HepG2 (cell line): ENCODE data around the gene CHID1. TPM values are rescaled to one million over a fixed set of nuclear protein-coding genes. Genes with fewer than 3 reads are reported as not detected.

Source experiments
- ATAC-seq: fragments of 200-7000 bp; cut with Tn5 transposase; 3 replicates; pipeline ENCODE4 v1.9.1; 2020; ENCODE audit warnings: mild to moderate bottlenecking, moderate library complexity
- BruUV-seq: library from RNA; stranded (reverse); fragments of 400-500 nt; replicated peaks from 2 replicates; lab custom pipeline; 2021; lab: Mats Ljungman, UMichigan
- CTCF ChIA-PET: fragments of 300-600 bp; formaldehyde crosslinking; extraction: SDS; loops from one replicate; lab custom pipeline; 2021; ENCODE audit warnings: low total read pairs, inconsistent platforms, low intra/inter-chr PET ratio; lab: Yijun Ruan, JAX
- POLR2A ChIA-PET: fragments of 350-600 bp; sonication (Branson Sonifier 250); formaldehyde crosslinking; loops from one replicate; lab custom pipeline; 2020; ENCODE audit warnings: antibody characterized with exemption, inconsistent platforms; lab: Yijun Ruan, JAX
- DNase-seq: peaks from one replicate; pipeline ENCODE4 v3.0.0-alpha.2; 2015; ENCODE audit warnings: low spot score
- FAIRE-seq: peaks from 3 replicates; lab custom pipeline; 2011; peaks lifted over from hg19 to GRCh38; lab: Jason Lieb, UNC
- H2AFZ ChIP-seq: one replicate; pipeline ENCODE4 v1.6.1; 2011; ENCODE audit warnings: low read length, inconsistent platforms
- H3K27ac ChIP-seq: fragments of 300-600 bp; 3 replicates; pipeline ENCODE4 v1.8.0; 2011; ENCODE audit warnings: mixed run types, mild to moderate bottlenecking, mixed read lengths, low read length, inconsistent platforms; ENCODE audit not compliant: insufficient read depth; ENCODE audit errors: extremely low read length
- H3K27me3 ChIP-seq, 2 experiments: fragments of 200-600 bp in 1 of 2; 2 replicates in 1 of 2; 3 replicates in 1 of 2; pipeline versions ENCODE4 v1.6.0 to v1.8.0; 2011; ENCODE audit warnings: low read length in 2 of 2, mild to moderate bottlenecking in 2 of 2, moderate library complexity in 2 of 2, inconsistent platforms in 1 of 2; ENCODE audit not compliant: insufficient read depth in 2 of 2, control insufficient read depth in 1 of 2
- H3K36me3 ChIP-seq, 2 experiments: fragments of 200-600 bp in 1 of 2; replicated peaks in 1 of 2; 2 replicates in 1 of 2; 3 replicates in 1 of 2; pipeline versions ENCODE4 v1.5.1 to v1.8.0; 2011; ENCODE audit warnings: low read length in 2 of 2, inconsistent platforms in 1 of 2; ENCODE audit not compliant: insufficient read depth in 2 of 2, control insufficient read depth in 1 of 2
- H3K4me1 ChIP-seq: 2 replicates; pipeline ENCODE4 v1.5.1; 2012; ENCODE audit warnings: low read length, inconsistent platforms; ENCODE audit not compliant: insufficient read depth
- H3K4me2 ChIP-seq: 2 replicates; pipeline ENCODE4 v1.6.0; 2011; ENCODE audit warnings: low read depth, low read length, inconsistent platforms
- H3K4me3 ChIP-seq, 3 experiments: fragments of 200-600 bp in 1 of 3; sonication (generic), shearing (Covaris generic) in 1 of 3; replicated peaks in 1 of 3; 2 replicates each; pipeline ENCODE4 v1.5.1; 2011 to 2016; ENCODE audit warnings: low read length in 3 of 3, inconsistent platforms in 2 of 3, low read depth in 2 of 3, mild to moderate bottlenecking in 2 of 3, control low read depth in 1 of 3, mixed read lengths in 1 of 3; ENCODE audit not compliant: insufficient read depth in 1 of 3
- H3K79me2 ChIP-seq: one replicate; pipeline ENCODE4 v1.6.1; 2011; ENCODE audit warnings: low read length, inconsistent platforms; ENCODE audit not compliant: insufficient read depth
- H3K9ac ChIP-seq: 2 replicates; pipeline ENCODE4 v1.6.0; 2011; ENCODE audit warnings: mild to moderate bottlenecking, low read depth, low read length, inconsistent platforms; ENCODE audit not compliant: insufficient read depth
- H3K9me3 ChIP-seq: 2 replicates; pipeline ENCODE4 v1.5.1; 2012; ENCODE audit warnings: mild to moderate bottlenecking, low read length
- H4K20me1 ChIP-seq: 2 replicates; pipeline ENCODE4 v1.6.0; 2011; ENCODE audit warnings: inconsistent platforms, mild to moderate bottlenecking, low read length, moderate library complexity; ENCODE audit not compliant: insufficient read depth
- BCL6 ChIP-seq: IDR thresholded peaks from 2 replicates; pipeline ENCODE4 v1.6.1; 2016; ENCODE audit warnings: missing genetic modification reagents, missing compliant biosample characterization
- CHCHD3 ChIP-seq: sonication (generic); formaldehyde crosslinking; IDR thresholded peaks from 2 replicates; pipeline ENCODE4 v1.8.0; 2022; ENCODE audit warnings: mild to moderate bottlenecking, missing genetic modification reagents, moderate library complexity
- KDM5B ChIP-seq: sonication (generic); formaldehyde crosslinking; IDR thresholded peaks from 2 replicates; pipeline ENCODE4 v1.4.0; 2020; ENCODE audit warnings: missing genetic modification reagents, mild to moderate bottlenecking, borderline replicate concordance
- MBNL3 ChIP-seq: fragments of 250-450 bp; sonication (Bioruptor Pico); conservative IDR thresholded peaks from 2 replicates; pipeline ENCODE4 v1.8.0; 2022; ENCODE audit warnings: mild to moderate bottlenecking, inconsistent platforms
- MLLT10 ChIP-seq: sonication (generic); formaldehyde crosslinking; IDR thresholded peaks from 2 replicates; pipeline ENCODE4 v1.4.0; 2020; ENCODE audit warnings: missing genetic modification reagents
- MTA1 ChIP-seq: sonication (generic); formaldehyde crosslinking; IDR thresholded peaks from 2 replicates; pipeline ENCODE4 v1.4.0; 2020; ENCODE audit warnings: missing genetic modification reagents, mild to moderate bottlenecking, borderline replicate concordance
- NR1H2 ChIP-seq: sonication (generic); formaldehyde crosslinking; IDR thresholded peaks from 2 replicates; pipeline ENCODE4 v1.8.1; 2022; ENCODE audit warnings: low read depth, missing genetic modification reagents, borderline replicate concordance
- PAX8 ChIP-seq: sonication (generic); formaldehyde crosslinking; IDR thresholded peaks from 2 replicates; pipeline ENCODE4 v1.8.0; 2022; ENCODE audit warnings: mild to moderate bottlenecking, missing genetic modification reagents, borderline replicate concordance
- POLR2A ChIP-seq, 2 experiments: IDR thresholded peaks; 2 replicates each; pipeline ENCODE4 v1.6.1; 2011; ENCODE audit warnings: low read depth in 2 of 2, low read length in 2 of 2, mild to moderate bottlenecking in 1 of 2, moderate library complexity in 1 of 2; ENCODE audit not compliant: insufficient read depth in 1 of 2
- RAD51 ChIP-seq: fragments of 450-650 bp; IDR thresholded peaks from 2 replicates; pipeline ENCODE4 v1.6.1; 2016; ENCODE audit warnings: borderline replicate concordance
- RBFOX2 ChIP-seq: fragments of 200-400 bp; formaldehyde crosslinking; IDR thresholded peaks from 2 replicates; pipeline ENCODE4 v1.6.1; 2017; ENCODE audit warnings: low read depth, mild to moderate bottlenecking, low read length
- RORA ChIP-seq: sonication (generic); formaldehyde crosslinking; IDR thresholded peaks from 2 replicates; pipeline ENCODE4 v1.5.0; 2020; ENCODE audit warnings: mild to moderate bottlenecking, missing genetic modification reagents, moderate library complexity
- XRCC5 ChIP-seq: fragments of 200-400 bp; formaldehyde crosslinking; optimal IDR thresholded peaks from 2 replicates; pipeline ENCODE3; 2017; ENCODE audit warnings: mild to moderate bottlenecking, low read length
- ZFP62 ChIP-seq: sonication (generic); formaldehyde crosslinking; IDR thresholded peaks from 2 replicates; pipeline ENCODE4 v1.4.0; 2020; ENCODE audit warnings: missing genetic modification reagents
- ZMYM3 ChIP-seq: sonication (generic); formaldehyde crosslinking; IDR thresholded peaks from 2 replicates; pipeline ENCODE4 v1.5.1; 2020; ENCODE audit warnings: mild to moderate bottlenecking, missing genetic modification reagents
- ZNF101 ChIP-seq: sonication (generic); formaldehyde crosslinking; IDR thresholded peaks from 2 replicates; pipeline ENCODE4 v1.4.0; 2020; ENCODE audit warnings: mild to moderate bottlenecking, low read depth, missing genetic modification reagents, borderline replicate concordance
- ZNF367 ChIP-seq: sonication (generic); formaldehyde crosslinking; IDR thresholded peaks from 2 replicates; pipeline ENCODE4 v1.4.0; 2020; ENCODE audit warnings: missing genetic modification reagents, borderline replicate concordance
- ZNF512 ChIP-seq: sonication (generic); formaldehyde crosslinking; IDR thresholded peaks from 2 replicates; pipeline ENCODE4 v1.4.0; 2020; ENCODE audit warnings: mild to moderate bottlenecking, missing genetic modification reagents
- ZNF724P ChIP-seq: sonication (generic); formaldehyde crosslinking; IDR thresholded peaks from 2 replicates; pipeline ENCODE4 v1.8.0; 2022; ENCODE audit warnings: missing genetic modification reagents, borderline replicate concordance
- WGBS: methylation state at CpG from one replicate; pipeline ENCODE4 v1.1.6; 2017; ENCODE audit warnings: low lambda C conversion rate; 5-methylcytosine and 5-hydroxymethylcytosine counted together
- in situ Hi-C: cut with HindIII; loops from 2 replicates; pipeline ENCODE4 v1.10.0; 2017; ENCODE audit warnings: low pct_unique_long_range_greater_than_20kb; ENCODE audit not compliant: extremely low pct_ligation_motif_present
- intact Hi-C: fragments of 100-400 bp; cut with micrococcal nuclease; formaldehyde crosslinking; loops from one replicate; pipeline ENCODE4 v1.10.0; 2022; ENCODE audit not compliant: unreplicated experiment
- polyA plus RNA-seq, 8 experiments: library from polyadenylated mRNA; depleted of rRNA in 3 of 8; stranded (reverse) in 7 of 8; unstranded in 1 of 8; fragments of >200 nt; fragmentation: Illumina TruSeq in 4 of 8; extraction: Trizol in 4 of 8; gene quantifications; 2 replicates each; pipeline versions ENCODE4 v1.2.1 to v1.2.3, GENCODE V29; 2011 to 2016; ENCODE audit warnings: low read depth in 4 of 8, missing spikeins in 1 of 8, mixed read lengths in 1 of 8; ENCODE audit not compliant: insufficient read depth in 1 of 8
- total RNA-seq, 5 experiments: library from RNA; depleted of rRNA; stranded (reverse); fragments of >200 nt; fragmentation: Illumina TruSeq; extraction: Trizol; gene quantifications; 2 replicates each; pipeline ENCODE4 v1.2.3, GENCODE V29; 2016; ENCODE audit warnings: low read depth in 1 of 5
- TF ChIP-seq, protein P1 (sequence below): sonication (generic); formaldehyde crosslinking; IDR thresholded peaks from 2 replicates; pipeline ENCODE4 v1.5.1; 2020; ENCODE audit warnings: missing genetic modification reagents, mild to moderate bottlenecking, borderline replicate concordance

CHID1 gene
- total and polyA plus RNA-seq, 2 of the 13 experiments (the other 11 are each of a cell fraction or from before 2014, with no cell fraction given), result 65.1 to 93.6 TPM

DNA sequence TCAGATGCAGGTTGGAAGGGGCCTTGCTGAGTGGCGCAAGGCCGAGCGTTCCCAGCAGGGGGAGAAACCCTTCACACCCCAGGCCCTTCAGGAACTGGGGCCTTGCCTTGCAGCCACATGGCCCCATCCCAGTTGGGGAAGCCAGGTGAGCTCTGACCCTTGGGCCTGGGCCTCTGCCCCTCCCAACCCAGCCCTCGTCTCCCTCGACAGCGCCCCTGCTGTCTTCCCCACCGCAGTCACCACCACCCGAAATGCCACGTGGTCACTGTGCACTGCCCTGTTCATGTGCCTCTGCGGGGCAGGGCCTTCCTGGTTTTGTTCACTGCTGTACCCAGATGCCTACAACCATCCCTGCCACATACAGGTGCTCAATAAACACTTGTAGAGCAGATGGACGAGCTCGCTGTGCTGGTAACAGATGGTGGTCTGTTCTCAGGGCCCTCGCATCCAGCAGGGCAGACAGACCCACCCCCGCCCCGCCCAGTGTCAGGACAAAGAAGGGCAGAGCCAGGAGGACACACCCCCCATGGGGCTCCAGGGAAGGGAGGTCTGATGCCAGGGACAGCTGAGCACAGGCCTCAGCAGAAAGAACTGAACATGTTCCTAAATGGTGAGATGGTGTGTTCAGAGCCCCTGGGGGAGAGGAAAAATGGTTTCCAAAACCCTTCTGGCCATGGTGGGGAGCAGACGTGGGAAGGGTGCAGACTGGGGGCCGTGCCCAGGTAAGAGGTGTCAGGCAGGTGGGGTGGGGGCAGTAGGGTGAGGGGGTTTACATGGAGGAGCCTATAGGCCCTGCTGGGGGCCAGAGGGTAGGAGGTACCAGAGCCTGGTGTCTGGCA, 72.0 kb downstream of the CHID1 start (continued):
- TF ChIP-seq PAX8 (CRISPR knock-in tag), result no peak
- TF ChIP-seq XRCC5, result peak; percentile 79
- no peak for TF ChIP-seq RAD51
- no peak for TF ChIP-seq ZNF724P
- no peak for TF ChIP-seq MBNL3 (CRISPR knock-in tag)
- no peak for TF ChIP-seq ZNF512
- TF ChIP-seq BCL6 (CRISPR knock-in tag), result peak; percentile 49
- TF ChIP-seq ZMYM3 (CRISPR knock-in tag), result peak; percentile 64; the same call in 1 of the 2 replicates
- TF ChIP-seq MLLT10 (CRISPR knock-in tag), result no peak
- TF ChIP-seq ZFP62, result no peak
- no peak for TF ChIP-seq MTA1 (CRISPR knock-in tag)
- no peak for TF ChIP-seq RORA
- no peak for TF ChIP-seq CHCHD3 (CRISPR knock-in tag)

DNA sequence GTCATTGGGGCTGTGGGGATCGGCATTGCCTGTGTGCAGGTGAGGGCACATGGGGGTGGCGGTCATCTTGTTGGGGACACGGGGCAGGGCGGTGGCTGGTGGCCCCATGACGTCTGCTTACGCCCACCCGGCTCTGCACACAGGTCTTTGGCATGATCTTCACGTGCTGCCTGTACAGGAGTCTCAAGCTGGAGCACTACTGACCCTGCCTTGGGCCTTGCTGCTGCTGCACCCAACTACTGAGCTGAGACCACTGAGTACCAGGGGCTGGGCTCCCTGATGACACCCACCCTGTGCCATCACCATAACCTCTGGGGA, 72.7 kb downstream of the CHID1 start:
- intact Hi-C loops (no loop called here), in situ Hi-C loops (no loop called here)
- Histone ChIP-seq H3K4me3 (no peak overlapping the region), H4K20me1 (peaks cover 20% of the 10 kb centered on the region; the same call in 1 of the 2 replicates), H3K36me3 (peaks cover 9 to 36% of the 10 kb centered on the region in 2 experiments), H3K27ac (peak overlapping the region; percentile 53), H2AFZ (no peak overlapping the region), H3K4me2 (no peak overlapping the region), H3K9me3 (no peaks in the 10 kb centered on the region), H3K79me2 (peaks cover 36% of the 10 kb centered on the region), H3K9ac (no peak overlapping the region), H3K27me3 (no peaks in the 10 kb centered on the region), H3K4me1 (peaks cover 65% of the 10 kb centered on the region)
- DNase-seq, result no peak
- FAIRE-seq, result no peak
- no peak for TF ChIP-seq ZNF101 (CRISPR knock-in tag)
- TF ChIP-seq, protein P1, sequence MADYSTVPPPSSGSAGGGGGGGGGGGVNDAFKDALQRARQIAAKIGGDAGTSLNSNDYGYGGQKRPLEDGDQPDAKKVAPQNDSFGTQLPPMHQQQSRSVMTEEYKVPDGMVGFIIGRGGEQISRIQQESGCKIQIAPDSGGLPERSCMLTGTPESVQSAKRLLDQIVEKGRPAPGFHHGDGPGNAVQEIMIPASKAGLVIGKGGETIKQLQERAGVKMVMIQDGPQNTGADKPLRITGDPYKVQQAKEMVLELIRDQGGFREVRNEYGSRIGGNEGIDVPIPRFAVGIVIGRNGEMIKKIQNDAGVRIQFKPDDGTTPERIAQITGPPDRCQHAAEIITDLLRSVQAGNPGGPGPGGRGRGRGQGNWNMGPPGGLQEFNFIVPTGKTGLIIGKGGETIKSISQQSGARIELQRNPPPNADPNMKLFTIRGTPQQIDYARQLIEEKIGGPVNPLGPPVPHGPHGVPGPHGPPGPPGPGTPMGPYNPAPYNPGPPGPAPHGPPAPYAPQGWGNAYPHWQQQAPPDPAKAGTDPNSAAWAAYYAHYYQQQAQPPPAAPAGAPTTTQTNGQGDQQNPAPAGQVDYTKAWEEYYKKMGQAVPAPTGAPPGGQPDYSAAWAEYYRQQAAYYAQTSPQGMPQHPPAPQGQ (CRISPR knock-in tag), result no peak
- no peak for TF ChIP-seq KDM5B
- peak in 1 of 2 experiments; percentile 6; a peak in 1 of 4 replicates for TF ChIP-seq POLR2A (IDR thresholded peaks at IDR 0.05; ENCODE audit: insufficient read depth in 1 of 2, low read depth in 2 of 2, low read length in 2 of 2)
- no peak for TF ChIP-seq ZNF367 (CRISPR knock-in tag)
- TF ChIP-seq RBFOX2, result peak; percentile 10; the same call in 1 of the 2 replicates
- no peak for TF ChIP-seq NR1H2 (CRISPR knock-in tag)
- CTCF ChIA-PET, result no interaction called here
- 100% methylated on average over 1 of the region's 8 CpGs for WGBS
- POLR2A ChIA-PET, result interaction anchor here (0.7 to 16.1 kb wide), 7 partner anchors 8 to 84 kb away, joined by 3 to 264 read pairs (median 6); partner anchors contain the start of genes CD151, CRACR2B, PIDD1 and PNPLA2
- ATAC-seq, result peak; percentile 0; the same call in 1 of the 3 replicates
- no TSS peak for BruUV-seq
